HG02642 (cell line): ENCODE data around the gene SIAH3.

Experiments used
- ATAC-seq: cut with Tn5 transposase; IDR thresholded peaks from one replicate; pipeline ENCODE4 v1.9.1; 2021; ENCODE audit warnings: mild to moderate bottlenecking; ENCODE audit not compliant: unreplicated experiment, poor library complexity

The SIAH3 gene

DNA sequence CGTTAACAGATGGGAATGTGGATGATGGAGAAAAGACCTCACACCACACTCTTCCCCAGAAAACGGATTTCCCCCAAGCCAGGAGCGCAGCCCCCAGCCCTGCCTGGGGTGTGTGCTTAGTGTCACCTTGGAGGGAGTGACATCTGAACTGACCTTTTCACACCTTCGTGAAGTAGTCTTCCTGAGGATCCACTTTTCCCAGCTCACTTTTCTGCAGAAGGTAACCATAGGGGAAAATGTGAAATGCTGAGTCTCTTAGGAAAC lies 26.2 kb downstream of the SIAH3 start:
- ATAC-seq: no peak

DNA sequence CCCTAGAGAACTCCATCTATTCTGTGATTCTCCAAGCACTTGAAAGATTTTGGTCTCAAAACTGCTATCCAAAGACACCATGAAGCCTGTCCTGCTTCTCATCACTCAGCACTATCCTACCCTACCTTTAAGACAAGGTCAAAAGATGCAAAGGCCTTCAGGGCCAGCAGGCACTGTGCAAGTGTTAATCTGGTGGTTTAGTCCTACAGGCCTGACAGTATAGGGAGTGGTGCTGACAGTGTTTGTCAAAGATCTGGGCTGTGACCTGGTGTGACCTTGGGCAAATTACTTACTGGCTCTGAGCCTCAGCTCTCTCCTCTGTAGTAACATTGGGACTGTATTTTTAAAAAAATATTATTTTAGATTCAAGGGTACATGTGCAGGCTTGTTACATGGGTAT lies 28.0 kb downstream of the SIAH3 start:
- no peak for ATAC-seq

DNA sequence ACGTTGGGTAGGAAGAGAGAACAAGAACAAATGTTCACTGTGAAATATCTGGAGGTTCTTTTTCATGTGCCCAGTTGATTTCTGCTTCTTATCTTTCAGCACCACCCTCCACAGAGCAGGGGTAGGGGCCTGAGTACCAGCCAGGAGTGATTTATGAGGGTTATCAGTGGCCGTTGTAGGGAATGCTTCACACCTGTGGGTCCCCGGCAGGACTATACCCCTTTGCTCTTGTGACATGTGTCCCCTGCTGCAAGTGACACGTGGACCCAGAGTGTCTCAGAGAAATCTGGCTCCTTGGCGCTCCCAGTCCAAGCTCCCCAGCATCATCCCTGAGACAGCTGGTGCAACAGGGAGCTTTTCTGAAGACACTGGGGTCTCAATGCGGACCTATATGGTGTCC lies 29.7 kb downstream of the SIAH3 start:
- no peak for ATAC-seq

GRCh38 chr13:45820106-45820838 lies 31.3 kb downstream of the SIAH3 start:
- no peak for ATAC-seq

GRCh38 chr13:45817833-45818232 lies 33.7 kb downstream of the SIAH3 start:
- ATAC-seq: no peak

- no peak for ATAC-seq
Observed at GRCh38 chr13:45816427-45816826, 35.1 kb downstream of the SIAH3 start.

- ATAC-seq: no peak
Observed at GRCh38 chr13:45812695-45813372, 38.7 kb downstream of the SIAH3 start.

- ATAC-seq: no peak
Observed at GRCh38 chr13:45811891-45812694, 39.5 kb downstream of the SIAH3 start.

DNA sequence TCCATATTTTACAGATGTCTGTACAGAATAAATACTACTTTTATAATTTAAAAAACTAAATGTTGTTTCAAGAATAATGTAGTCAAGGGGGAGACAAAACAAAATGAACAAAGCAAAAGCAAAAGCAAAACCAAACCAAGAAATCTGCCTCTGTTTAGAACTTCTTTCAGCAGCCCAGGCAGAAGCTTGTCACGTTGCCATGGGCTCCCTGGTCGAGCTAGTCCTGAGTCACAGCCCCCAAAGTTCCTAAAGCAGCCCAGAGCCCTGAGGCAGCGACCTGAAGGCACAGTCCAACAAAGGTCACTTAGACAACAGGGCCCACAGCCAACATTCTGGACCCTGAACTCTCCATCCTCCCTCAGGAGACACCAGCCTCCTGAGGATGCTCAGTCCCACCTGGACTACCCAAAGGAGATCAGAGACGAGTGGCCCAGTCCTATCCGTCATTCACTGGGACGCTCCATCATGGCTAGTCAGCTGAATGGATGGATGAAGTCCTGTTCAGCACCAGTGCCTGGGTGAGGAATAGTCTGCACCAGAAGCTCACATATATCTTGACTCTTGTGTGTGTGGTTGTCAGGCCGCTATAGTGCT lies 41.7 kb downstream of the SIAH3 start:
- no peak for ATAC-seq

DNA sequence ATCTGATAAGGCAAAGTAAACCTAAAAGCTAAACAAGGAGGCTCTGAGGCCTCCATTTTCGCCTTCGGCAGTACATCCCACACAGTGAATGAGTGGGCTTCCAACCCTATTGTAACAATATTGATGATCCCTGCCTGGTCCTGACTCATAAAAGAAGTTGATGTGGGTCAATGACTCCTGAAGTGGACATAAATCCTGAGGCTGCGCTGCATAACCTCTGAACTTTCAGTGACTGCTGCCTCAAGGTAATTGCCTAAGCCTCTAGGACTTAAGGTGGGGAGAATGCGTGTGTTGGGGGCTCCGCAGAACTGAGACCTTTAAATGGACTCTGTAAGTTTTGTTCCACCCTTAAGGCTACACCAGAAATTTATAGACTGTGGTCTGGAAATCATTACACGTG lies 42.6 kb downstream of the SIAH3 start:
- no peak for ATAC-seq

DNA sequence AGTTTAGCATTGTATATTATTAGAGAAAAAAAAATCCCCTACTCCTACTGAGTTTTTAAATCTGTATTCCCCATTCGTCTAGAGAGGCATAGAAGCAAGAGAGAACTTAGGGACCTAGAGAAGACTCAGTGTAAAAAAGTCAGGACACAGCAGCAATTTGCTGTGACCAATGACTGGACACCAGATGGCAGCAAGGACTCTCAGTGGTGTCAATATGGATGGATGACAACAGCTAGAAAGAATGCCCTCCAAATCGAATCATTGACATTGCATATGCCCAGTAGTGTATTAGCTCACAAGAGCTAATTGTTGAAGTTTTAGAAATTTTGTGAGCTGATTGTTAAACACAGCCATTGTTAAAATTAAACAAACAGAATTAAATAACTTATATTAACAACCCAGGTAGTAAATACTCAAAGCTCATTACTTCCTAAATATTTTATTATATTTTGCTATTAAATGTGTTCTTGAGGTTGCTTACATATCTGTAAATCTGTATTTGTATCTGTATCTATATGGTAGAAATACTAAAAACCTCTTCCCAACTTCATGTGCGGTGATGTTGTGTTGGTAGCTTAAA lies 43.9 kb downstream of the SIAH3 start:
- no peak for ATAC-seq

DNA sequence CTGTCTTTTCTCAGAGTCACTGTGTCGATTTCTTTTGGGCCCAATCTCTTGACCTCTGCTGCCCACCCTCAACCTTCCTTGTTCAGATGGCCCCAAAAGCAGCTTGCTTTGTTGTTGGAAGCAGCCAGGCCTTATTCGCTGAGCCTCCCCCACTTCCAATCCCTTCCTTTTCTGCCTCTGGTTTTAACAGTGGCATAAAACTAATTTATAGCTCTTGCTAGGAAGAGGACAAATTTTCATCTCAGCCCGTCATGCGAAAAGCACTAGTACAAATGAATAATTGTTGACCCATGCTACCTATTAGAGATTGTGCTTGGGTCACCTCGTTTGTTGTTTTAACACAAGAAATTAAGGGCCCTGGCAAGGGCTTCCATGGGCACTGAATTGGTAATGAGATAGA lies 51.1 kb downstream of the SIAH3 start:
- ATAC-seq: no peak

DNA sequence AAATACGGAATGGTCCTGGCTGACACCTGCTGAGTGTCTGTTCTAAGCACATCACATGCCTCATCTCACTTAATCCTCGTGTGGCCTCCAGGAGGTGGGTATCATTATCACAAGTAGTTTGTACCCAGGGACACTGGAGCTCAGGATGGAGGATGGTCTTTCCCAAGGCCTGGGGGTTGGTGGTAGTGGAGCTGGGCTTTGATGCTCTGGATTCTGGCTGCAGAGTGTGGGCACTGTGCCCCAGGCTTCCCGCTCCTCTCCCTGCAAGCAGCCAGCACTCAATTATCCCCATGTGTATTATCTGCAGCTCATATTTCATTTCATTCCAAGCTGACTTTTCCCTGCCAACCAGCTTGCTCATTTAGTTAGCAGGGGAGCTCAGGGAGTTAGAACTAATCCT lies 52.1 kb downstream of the SIAH3 start:
- no peak for ATAC-seq

DNA sequence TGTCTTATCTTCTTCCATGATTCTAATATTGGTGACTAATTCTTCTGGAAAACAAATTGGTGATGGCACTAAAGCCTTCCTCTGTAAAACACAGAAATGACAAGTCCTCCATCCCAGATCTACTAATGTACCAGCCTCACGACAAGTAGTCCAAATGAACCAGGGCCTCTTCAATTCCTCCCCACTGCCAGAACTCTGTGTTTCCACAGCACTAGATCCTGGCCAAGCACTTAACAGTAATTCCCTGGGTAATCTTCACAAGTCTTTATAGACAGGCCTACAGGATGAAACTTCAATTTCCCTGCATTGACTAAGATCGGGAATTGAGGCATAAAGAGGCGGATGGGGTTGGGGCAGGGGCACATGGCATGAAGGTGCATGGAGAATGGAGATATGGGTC lies 52.7 kb downstream of the SIAH3 start:
- ATAC-seq: no peak

DNA sequence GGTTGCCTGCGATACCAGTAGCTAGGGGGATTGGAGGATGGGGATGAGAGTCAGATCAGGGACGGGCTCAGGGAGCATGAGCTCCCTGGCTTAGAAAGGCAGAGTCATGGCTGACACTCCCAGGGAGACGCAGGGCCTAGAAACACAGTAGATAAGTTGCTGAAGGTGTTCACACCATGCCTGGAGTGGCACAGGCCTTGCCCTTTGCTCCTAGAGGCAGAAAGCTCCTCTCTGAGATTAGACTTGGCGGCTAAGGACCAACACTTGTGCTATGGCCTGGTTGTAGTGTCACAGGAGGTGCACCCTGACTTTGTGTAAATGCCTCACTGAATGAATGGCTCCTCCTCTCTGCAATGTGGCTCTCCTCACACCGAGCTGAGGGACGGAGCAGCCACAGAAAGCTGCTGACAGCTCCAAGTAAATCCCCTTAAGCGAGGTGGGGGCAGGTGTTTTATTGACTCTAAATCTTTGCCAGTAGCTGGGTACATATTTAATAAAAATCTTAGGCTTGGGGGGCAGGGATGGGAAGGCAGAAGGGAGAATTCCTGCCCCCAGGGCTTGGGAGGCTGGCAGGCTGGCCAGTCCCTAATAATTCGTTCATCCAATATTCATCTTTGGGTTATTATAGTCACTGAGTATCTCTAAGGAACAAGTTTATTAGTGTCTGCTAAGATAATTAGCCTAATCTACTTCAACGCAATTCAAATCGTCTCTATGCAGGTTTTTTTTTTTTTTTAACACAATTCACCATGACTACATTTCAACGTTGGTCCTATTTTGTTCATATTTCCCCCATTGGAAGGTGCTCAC lies 54.9 kb downstream of the SIAH3 start:
- no peak for ATAC-seq

- no peak for ATAC-seq
Observed at GRCh38 chr13:45792827-45793303, 58.7 kb downstream of the SIAH3 start.

GRCh38 chr13:45788011-45788410 lies 63.5 kb downstream of the SIAH3 start:
- no peak for ATAC-seq

DNA sequence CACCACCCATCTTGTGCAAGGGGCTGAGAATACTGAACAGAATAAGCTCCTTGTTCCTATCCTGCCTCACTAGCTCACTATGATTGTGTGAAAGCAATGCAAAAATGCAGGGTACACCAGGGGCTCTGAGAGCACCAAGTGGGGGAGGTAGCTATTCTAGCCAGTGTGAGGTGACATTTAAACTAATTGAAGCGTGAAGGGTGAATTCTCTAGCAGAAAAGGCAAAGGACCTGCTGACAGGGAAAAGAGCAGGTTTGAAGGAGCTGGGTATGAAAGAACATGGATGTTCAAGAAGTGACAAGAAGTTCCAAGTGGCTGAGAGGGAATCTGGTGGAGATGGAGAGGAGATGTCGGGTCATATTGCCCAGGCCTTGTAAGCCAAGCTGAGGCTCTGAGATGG lies 64.2 kb downstream of the SIAH3 start:
- no peak for ATAC-seq

- no peak for ATAC-seq
Observed at GRCh38 chr13:45786293-45786920, 65.1 kb downstream of the SIAH3 start.
